Mucosa of descending colon (tissue), 3 donors: ENCODE results near the gene NCAPG. TPM values are rescaled to one million over a fixed set of nuclear protein-coding genes. Genes with fewer than 3 reads are reported as not detected.

Experiments used
- ATAC-seq: fragments of 200-7000 bp; cut with Tn5 transposase; one replicate; pipeline ENCODE4 v1.9.1; 2020; ENCODE audit warnings: mild to moderate bottlenecking, moderate library complexity
- DNase-seq, 3 donors: peaks; one replicate each; pipeline ENCODE4 v3.0.0-alpha.2; 2020
- H3K36me3 ChIP-seq: fragments of 200-600 bp; one replicate; pipeline ENCODE4 v1.8.0; 2021; ENCODE audit warnings: low read depth, mild to moderate bottlenecking
- H3K4me1 ChIP-seq: fragments of 200-600 bp; one replicate; pipeline ENCODE4 v1.8.0; 2021; ENCODE audit warnings: low read depth, mild to moderate bottlenecking
- H3K4me3 ChIP-seq: fragments of 200-600 bp; one replicate; pipeline ENCODE4 v1.8.0; 2021; ENCODE audit warnings: mild to moderate bottlenecking
- H3K9me3 ChIP-seq: fragments of 200-600 bp; one replicate; pipeline ENCODE4 v1.8.0; 2021; ENCODE audit warnings: mild to moderate bottlenecking
- CTCF ChIP-seq: fragments of 200-600 bp; IDR thresholded peaks from one replicate; pipeline ENCODE4 v1.8.0; 2022; ENCODE audit warnings: antibody characterized with exemption, mild to moderate bottlenecking
- intact Hi-C, 2 donors: fragments of 100-400 bp; cut with DNase I in 1 of 2; cut with micrococcal nuclease in 1 of 2; formaldehyde crosslinking; loops; one replicate each; pipeline versions ENCODE4 v1.11.0 to v1.11.1; 2022; cut with DNase I, micrococcal nuclease
- long read RNA-seq, 2 donors: library from polyadenylated mRNA; unstranded; transcript quantifications; one replicate each; pipeline ENCODE4 v2.0.0, GENCODE V29; 2019 to 2021
- total RNA-seq, 3 donors: library from RNA; stranded (reverse); fragmentation: NEBNext Ultra II Directional in 2 of 3; extraction: Animal tissue kit (Norgen Biotek cat#: 25700) in 2 of 3; gene quantifications; one replicate each; pipeline versions ENCODE4 v1.2.1 to v1.2.4, GENCODE V29; 2021 to 2023
- donor health status: DM: no; HTN: no; CAD: no; lungs with moderate emphysema.
- donor health status: DM: no; HTN: no; CAD: no.
- donor health status: DM: no; HTN: yes; CAD: no.

Gene NCAPG
- total RNA-seq = 1 to 10 TPM; 3.0 to 9.7 (median 3.4) TPM
- long read RNA-seq, donor 1, full-length matches to known transcripts = 1 of 1 reads
- long read RNA-seq, donor 1, partial matches to known transcripts = 0 of 1 reads
- long read RNA-seq, donor 1, other reads (novel, unspliced or antisense) = 0 of 1 reads
- long read RNA-seq, donor 2, partial matches to known transcripts = 3 of 3 reads
- long read RNA-seq, donor 2, other reads (novel, unspliced or antisense) = 0 of 3 reads

GRCh38 chr4:17810260-17811077 is at the start of gene NCAPG, which contains the start of gene DCAF16:
Gene NCAPG (plus strand): TSS chr4:17810979. CDS start chr4:17811078, 99 bp downstream.
Gene DCAF16 (minus strand): TSS chr4:17810757. CDS start chr4:17804141, 6,616 bp downstream.
- no peak for TF ChIP-seq CTCF
- peaks cover 37% of the 10 kb centered on the region for H3K4me1 ChIP-seq
- DNase-seq (peak; percentile 99 to 100 (median 100)), ATAC-seq (peak; percentile 99)
- intact Hi-C loops = no loop called here
- no peaks in the 10 kb centered on the region for H3K36me3 ChIP-seq
- peak within 1 kb of the TSS; percentile 74 for H3K4me3 ChIP-seq
- no peaks in the 10 kb centered on the region for H3K9me3 ChIP-seq

- DNase-seq (no peak), ATAC-seq (no peak)
- Histone ChIP-seq H3K9me3 (no peaks in the 10 kb centered on the region), H3K4me3 (no peak overlapping the region), H3K36me3 (no peaks in the 10 kb centered on the region), H3K4me1 (no peaks in the 10 kb centered on the region)
- TF ChIP-seq CTCF = no peak
- intact Hi-C loops = no loop called here
Observed at GRCh38 chr4:17761062-17761461, 49.7 kb upstream of the NCAPG start.

GRCh38 chr4:17762726-17763125 is 48.1 kb upstream of the NCAPG start:
- H3K4me1 ChIP-seq = no peaks in the 10 kb centered on the region
- H3K4me3 ChIP-seq = no peak overlapping the region
- no peaks in the 10 kb centered on the region for H3K9me3 ChIP-seq
- no peak for TF ChIP-seq CTCF
- intact Hi-C loops = no loop called here
- no peak for ATAC-seq
- DNase-seq = no peak
- H3K36me3 ChIP-seq = no peaks in the 10 kb centered on the region

GRCh38 chr4:17763416-17763815 is 47.4 kb upstream of the NCAPG start:
- H3K9me3 ChIP-seq = no peaks in the 10 kb centered on the region
- no peak for ATAC-seq
- TF ChIP-seq CTCF = no peak
- DNase-seq = no peak
- intact Hi-C loops = no loop called here
- H3K36me3 ChIP-seq = no peaks in the 10 kb centered on the region
- H3K4me3 ChIP-seq = no peak overlapping the region
- H3K4me1 ChIP-seq = no peaks in the 10 kb centered on the region

- no peak overlapping the region for H3K4me3 ChIP-seq
- H3K4me1 ChIP-seq = no peaks in the 10 kb centered on the region
- H3K9me3 ChIP-seq = no peaks in the 10 kb centered on the region
- DNase-seq = no peak
- no peaks in the 10 kb centered on the region for H3K36me3 ChIP-seq
- no peak for TF ChIP-seq CTCF
- intact Hi-C loops = no loop called here
- no peak for ATAC-seq
Observed at GRCh38 chr4:17763931-17764330, 46.8 kb upstream of the NCAPG start.
